GM18508 (cell line): ENCODE measurements around the gene MIPOL1.

Experiments used
- ATAC-seq: cut with Tn5 transposase; IDR thresholded peaks from one replicate; pipeline ENCODE4 v1.9.1; 2021; ENCODE audit warnings: moderate number of reproducible peaks; ENCODE audit not compliant: insufficient read depth, unreplicated experiment

Gene MIPOL1

DNA sequence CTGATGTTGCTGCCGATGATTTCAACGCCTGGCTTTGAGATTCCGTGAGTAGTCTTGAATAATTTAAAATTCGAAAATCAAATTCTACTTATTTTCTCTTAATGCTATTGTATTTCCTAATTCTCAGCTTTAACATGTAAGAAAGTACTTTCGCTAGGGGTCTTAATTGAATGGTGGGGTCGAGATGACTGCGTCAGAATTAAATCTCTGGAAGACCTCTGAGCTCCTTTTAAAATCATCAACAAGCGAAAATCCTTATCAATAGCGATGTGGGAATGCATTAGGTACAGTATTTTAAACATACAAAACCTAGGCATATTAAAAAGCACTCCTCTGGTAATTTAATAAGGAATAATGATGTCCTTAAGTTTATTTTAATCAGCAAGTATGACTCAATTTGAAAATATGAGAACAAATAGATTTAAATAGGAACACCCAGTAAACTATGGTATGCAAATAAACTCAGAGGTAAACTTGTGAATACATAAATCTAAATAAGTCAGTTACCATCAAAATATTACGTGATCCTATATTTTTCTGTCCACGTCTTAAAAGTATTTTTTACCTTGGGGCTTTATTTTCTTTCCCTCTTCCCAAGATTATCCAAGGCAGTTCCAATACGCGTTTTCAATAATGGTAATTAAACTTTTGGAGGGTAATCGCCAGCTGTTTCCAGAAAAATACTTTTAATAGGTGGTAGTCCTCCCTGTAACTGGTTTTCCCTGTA, 395.9 kb downstream of the MIPOL1 start:
- ATAC-seq: no peak

DNA sequence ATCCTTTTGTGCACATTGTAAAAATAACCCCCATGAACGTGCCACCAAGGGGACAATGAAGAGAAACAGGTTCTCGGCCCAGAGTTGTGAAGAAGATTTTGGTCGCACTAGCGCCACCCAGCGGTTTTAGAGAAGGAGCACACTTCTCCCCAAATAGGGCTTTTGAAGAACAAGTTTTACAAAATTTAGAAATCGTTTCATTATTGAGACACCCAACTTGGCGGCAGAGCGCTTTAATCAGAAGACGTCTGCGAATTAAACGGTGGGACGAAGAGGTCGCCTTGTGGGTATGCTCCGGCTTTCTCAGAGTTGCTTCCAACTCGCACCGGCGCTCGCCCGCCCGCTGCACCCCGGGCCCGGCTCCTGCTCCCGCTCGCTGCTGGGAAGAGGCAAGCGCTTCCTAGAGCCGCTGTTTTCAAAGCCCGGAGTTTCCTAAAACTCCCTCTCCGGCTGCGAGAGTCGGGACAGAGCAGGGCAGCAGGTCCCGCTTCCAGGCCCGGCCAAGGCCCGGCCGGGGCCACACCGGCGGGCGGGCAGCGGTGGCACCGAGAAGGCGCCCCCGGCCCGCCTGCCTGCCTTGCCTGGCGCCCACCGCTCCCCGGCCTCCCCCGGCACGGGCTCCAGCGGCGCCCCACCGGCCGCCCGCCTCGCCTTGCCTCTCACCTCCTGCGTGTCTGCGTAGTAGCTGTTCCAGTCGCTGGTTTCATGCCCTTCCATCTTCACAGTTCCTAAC, 396.7 kb downstream of the MIPOL1 start:
- ATAC-seq: no peak

GRCh38 chr14:37594971-37595808, 397.5 kb downstream of the MIPOL1 start, which contains the start of the genes FOXA1 and TTC6:
Gene FOXA1 (minus strand): TSS chr14:37595249. CDS start chr14:37594972, 277 bp downstream.
Gene TTC6 (plus strand): TSS chr14:37595629. CDS start chr14:37622065, 26,436 bp downstream.
- ATAC-seq: no peak

- no peak for ATAC-seq
Observed at GRCh38 chr14:37595809-37596621, 398.3 kb downstream of the MIPOL1 start.

DNA sequence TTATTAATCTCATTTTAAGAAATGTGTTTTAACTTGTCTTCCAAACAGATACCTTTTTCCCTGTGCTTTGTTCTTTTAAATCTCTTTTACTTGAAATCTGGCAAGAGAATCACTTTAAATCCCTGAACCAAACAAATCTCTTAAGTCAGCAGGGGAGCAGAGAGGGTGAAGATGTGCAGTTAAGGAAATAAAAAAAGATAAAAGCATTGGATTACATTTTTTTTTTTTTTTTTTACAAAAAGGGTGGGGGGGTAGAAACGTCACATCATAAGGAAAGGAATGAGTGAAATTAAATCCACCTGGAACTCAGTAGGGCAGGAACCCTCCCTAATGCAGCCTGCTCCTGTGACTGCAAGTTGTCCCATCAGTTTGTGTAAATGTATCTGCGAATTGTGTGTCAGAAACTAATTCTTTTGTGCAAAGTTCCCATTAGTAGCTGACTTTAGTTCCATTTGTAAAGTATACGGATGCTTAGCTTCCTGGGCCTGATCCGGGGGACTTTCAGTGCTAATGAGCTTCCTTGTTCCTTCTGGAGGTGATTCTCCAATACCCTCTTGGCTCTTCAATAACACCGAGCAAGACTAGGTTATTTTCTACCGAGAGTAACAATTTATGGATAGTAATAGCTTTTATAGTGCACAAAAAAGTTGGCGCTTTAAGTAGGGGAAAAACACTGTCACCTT, 399.2 kb downstream of the MIPOL1 start:
- ATAC-seq: no peak

DNA sequence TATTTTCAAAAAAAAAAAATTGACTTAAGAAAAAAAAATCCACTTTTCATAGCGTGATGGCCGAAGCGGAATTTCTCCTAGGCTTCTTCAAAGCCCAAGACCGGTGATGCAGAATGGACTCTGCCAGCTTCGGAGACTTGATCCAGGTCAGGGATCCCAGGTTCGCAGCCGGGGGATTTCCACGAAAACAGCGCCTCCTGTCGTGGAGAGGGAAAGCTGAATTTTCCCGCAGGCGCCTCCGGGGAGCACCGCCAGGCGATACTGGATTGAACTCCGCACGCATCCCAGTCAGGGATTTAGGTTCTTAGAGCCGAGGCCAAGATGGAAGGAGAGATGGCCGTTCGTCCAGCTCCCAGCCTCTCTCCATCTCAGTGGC, 399.8 kb downstream of the MIPOL1 start:
- no peak for ATAC-seq

GRCh38 chr14:37597914-37598746, 400.4 kb downstream of the MIPOL1 start:
- no peak for ATAC-seq

GRCh38 chr14:37598747-37599506, 401.2 kb downstream of the MIPOL1 start:
- no peak for ATAC-seq

- no peak for ATAC-seq
Observed at GRCh38 chr14:37599507-37600368, 402.0 kb downstream of the MIPOL1 start.

DNA sequence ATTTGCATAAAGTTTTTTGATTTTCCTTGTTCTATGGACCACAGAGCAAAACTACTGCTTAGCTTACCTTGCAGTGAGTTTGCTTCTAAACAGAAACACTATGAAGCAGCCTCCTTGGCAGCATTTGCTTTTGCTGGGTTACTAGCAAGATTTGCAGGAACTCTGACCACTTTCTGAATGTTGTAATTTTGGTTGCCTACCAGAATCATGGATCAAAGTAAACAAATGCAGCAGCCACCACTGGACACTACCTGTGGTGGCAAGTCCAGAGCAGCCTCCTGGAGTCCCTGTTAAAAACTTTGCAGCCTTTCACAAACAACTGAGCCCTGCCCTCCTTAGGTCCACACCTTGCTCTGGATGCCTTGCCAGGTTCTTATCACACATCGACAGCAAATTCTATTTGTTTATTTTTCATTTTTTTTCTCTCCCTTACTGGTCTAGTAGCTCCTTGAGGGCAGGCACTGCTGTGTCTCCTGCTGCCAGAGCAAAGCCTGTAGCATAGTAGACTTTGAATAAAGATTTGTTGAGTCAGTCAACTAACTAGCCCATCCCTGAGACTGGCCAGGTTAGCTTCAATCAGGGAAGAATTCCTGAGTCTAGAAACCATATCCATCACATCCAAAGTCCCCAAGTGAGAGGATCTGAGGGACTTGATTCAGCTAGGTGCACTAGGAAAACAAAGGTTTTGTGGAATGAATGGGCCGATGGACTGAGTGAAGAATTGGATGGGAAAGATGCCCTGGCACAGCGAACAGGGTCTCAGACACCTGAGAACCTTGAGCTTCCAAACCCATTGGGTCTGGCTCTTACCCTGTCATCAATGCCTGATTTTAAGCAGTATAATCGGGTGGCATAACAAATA, 403.4 kb downstream of the MIPOL1 start:
- no peak for ATAC-seq

DNA sequence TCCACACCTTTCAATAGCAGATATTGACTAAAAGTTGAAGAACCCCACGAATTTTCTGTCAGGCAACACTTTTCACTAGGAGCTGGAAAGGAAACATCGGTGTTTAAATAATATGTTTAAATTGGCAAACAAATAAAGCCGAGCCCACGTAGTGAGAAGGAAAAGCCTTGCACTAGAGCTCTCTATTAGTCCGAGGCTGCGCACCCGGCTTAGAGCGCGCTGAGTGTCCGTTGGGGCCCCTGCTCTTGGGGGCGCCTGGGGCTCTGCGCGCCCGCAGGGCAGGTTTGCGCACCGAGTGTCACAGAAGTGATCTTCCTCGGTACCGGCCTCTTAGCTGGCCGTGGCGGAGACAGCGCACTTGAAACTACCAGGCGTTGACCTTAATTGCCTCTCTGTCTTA, 404.1 kb downstream of the MIPOL1 start:
- no peak for ATAC-seq
